GM18499 (cell line): ENCODE results near the gene LMX1B.

Experiments
- ATAC-seq: cut with Tn5 transposase; IDR thresholded peaks from one replicate; pipeline ENCODE4 v1.9.1; 2021; ENCODE audit warnings: moderate number of reproducible peaks; ENCODE audit not compliant: insufficient read depth, unreplicated experiment

Gene LMX1B

GRCh38 chr9:126692759-126693427, 79.2 kb downstream of the LMX1B start:
- ATAC-seq: no peak

GRCh38 chr9:126693428-126693944, 79.8 kb downstream of the LMX1B start:
- ATAC-seq: no peak

- ATAC-seq: no peak
Measured at GRCh38 chr9:126694206-126695081, 80.7 kb downstream of the LMX1B start.

GRCh38 chr9:126695186-126695585, 81.5 kb downstream of the LMX1B start:
- ATAC-seq: no peak

- ATAC-seq: no peak
Measured at GRCh38 chr9:126695701-126696400, 82.1 kb downstream of the LMX1B start.

- no peak for ATAC-seq
Measured at GRCh38 chr9:126696401-126697145, 82.8 kb downstream of the LMX1B start.

GRCh38 chr9:126697330-126697729, 83.6 kb downstream of the LMX1B start:
- ATAC-seq: no peak

- ATAC-seq: no peak
Measured at GRCh38 chr9:126698251-126698650, 84.5 kb downstream of the LMX1B start.

- ATAC-seq: no peak
Measured at GRCh38 chr9:126698756-126699155, 85.0 kb downstream of the LMX1B start.

- ATAC-seq: no peak
Measured at GRCh38 chr9:126699401-126699881, 85.7 kb downstream of the LMX1B start.

- ATAC-seq: no peak
Measured at GRCh38 chr9:126700296-126700695, 86.6 kb downstream of the LMX1B start.

GRCh38 chr9:126700903-126701812, 87.4 kb downstream of the LMX1B start:
- ATAC-seq: no peak

GRCh38 chr9:126701813-126702140, 88.0 kb downstream of the LMX1B start:
- no peak for ATAC-seq

GRCh38 chr9:126702151-126703001, 88.6 kb downstream of the LMX1B start:
- ATAC-seq: no peak

- no peak for ATAC-seq
Measured at GRCh38 chr9:126703002-126703865, 89.5 kb downstream of the LMX1B start.

GRCh38 chr9:126703866-126704156, 90.1 kb downstream of the LMX1B start:
- ATAC-seq: no peak

GRCh38 chr9:126704157-126704891, 90.6 kb downstream of the LMX1B start:
- no peak for ATAC-seq
